ENCODE data around the gene ZNF641.
"Not testable (repeated sequence)": the region's sequence is repeated elsewhere in the genome, so short reads cannot be mapped to it uniquely, and the experiment has no call there.

The ZNF641 gene

DNA sequence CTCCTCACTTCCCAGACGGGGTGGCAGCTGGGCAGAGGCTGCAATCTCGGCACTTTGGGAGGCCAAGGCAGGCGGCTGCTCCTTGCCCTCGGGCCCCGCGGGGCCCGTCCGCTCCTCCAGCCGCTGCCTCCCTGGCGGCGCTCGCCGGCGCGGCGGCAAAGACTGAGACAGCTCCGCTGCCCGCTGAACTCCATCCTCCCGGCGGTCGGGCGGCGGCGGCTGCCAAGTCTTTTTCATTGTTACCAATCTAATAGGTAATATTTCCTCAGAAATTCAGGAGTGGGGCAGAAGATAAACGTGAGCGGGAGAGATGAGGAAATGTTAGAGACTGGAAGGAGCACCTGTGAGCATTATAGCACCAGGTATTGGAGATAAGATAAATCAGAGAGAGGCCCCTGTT, 17.0 kb downstream of the ZNF641 start:
- not testable (repeated sequence) for DNase-seq

DNA sequence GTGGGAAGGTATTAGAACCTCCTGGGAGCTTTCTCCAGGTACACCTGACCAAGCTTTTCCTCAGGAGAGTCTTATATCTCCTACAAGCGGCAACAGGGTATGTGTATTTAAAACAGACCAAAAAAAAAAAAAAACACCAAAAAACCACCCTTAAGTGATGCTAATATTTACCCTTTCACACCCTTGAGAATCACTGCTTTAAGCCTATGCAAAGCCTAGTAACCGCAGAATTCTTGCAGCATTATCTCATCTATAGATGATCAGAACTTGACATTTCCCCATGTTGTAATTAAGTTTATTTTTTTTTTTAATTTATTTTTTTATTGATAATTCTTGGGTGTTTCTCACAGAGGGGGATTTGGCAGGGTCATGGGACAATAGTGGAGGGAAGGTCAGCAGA, 19.3 kb downstream of the ZNF641 start:
- no peak for DNase-seq

DNA sequence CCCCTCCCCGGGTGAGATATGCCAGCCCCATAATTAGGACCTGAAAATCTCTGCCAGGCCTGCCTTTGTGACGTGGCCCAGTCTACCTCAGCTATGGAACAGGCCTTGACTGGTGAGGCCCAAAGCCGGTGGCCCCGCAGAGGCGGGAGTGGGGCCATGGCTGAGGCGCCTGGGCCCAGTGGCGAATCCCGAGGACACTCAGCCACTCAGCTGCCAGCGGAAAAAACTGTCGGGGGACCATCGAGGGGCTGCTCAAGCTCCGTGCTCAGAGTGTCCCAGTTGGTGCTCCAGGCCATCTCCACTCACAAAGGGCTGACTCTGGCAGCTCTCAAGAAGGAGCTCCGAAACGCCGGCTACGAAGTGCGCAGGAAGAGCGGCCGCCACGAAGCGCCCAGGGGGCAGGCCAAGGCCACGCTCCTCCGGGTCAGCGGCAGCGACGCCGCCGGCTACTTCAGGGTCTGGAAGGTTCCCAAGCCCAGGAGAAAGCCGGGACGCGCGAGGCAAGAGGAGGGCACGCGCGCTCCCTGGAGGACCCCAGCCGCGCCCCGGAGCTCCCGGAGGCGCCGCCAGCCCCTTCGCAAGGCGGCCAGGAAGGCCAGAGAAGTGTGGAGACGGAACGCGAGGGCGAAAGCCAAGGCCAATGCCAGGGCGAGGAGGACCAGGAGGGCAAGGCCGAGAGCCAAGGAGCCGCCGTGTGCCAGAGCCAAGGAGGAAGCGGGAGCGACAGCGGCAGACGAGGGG, 21.4 kb downstream of the ZNF641 start:
- no peak for DNase-seq

DNA sequence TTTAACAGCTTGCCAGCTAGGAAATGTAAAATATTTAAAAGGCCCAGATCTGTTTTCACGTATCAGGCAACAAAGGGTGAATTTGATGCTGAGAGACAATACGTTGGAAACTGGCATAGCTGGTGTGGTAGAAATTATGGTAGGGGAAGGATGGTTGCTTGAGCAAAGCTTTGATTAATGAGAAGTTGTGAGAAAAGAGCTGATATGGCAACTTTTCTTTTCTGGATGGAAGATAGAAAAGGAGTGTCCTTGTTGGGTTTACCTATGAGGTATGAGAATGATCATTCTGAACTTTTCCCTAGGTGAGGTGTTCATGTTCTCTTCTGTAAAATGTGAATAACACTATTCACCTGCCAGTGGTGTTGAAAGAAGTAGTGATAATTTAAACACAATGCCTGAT, 34.2 kb downstream of the ZNF641 start:
- DNase-seq, result no peak

DNA sequence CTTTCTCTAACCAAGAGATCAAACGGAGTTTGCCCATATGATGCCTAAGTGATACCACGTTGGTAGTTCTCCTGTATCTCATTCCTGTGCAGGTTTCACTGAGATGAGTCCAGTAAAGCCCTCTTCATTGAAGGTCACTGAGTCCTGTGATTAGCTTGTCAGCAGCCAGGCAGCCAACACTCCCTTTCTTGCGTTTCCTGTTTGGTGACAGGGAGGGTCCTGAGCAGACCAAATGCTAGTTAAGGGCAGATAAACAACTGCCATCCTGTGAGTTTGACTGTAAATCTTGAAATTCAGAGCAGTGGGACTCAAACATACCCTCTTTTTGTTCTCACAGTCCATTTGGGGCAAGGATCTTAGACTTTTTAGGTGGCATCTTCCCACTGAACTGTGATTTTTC, 39.4 kb downstream of the ZNF641 start:
- DNase-seq, result no peak

DNA sequence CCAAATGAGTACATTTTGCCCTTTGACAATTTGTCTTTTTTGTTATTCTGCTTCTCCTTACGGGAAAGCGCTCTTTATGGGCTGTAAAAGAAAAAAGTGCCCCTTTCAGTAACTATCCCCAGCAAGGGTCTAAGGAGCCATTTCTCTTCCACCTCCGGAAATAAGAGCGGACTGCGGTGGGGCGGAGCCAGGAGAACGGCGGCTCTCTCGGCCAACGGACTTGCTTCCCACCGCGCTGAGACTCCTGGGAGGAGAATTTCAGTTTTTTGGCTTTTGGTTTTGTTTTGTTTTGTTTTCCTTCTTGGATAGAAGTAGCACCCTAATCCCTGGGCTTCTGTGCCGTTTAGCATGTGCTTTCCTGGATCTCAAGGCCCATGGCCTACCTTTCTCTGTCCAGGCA, 43.5 kb downstream of the ZNF641 start:
- no peak for DNase-seq

DNA sequence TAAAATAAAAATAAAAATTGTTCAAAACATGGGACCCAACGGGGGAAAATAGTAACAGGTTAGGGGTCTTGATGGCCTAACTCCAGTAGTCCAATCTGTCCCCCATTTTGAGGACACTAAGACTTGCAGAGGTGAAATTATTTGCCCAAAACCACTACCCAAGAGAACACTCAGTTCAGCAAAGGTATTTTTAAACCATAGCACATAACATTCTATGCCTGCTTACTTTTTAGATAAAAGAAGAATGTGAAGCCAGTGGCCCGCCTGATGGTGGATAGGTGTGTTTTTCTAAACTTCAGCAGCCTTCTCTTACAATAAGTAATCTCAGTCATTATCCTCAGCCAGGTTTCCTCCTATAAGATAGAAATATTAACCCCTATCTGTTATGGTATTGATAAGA, 45.5 kb downstream of the ZNF641 start:
- DNase-seq, result no peak

DNA sequence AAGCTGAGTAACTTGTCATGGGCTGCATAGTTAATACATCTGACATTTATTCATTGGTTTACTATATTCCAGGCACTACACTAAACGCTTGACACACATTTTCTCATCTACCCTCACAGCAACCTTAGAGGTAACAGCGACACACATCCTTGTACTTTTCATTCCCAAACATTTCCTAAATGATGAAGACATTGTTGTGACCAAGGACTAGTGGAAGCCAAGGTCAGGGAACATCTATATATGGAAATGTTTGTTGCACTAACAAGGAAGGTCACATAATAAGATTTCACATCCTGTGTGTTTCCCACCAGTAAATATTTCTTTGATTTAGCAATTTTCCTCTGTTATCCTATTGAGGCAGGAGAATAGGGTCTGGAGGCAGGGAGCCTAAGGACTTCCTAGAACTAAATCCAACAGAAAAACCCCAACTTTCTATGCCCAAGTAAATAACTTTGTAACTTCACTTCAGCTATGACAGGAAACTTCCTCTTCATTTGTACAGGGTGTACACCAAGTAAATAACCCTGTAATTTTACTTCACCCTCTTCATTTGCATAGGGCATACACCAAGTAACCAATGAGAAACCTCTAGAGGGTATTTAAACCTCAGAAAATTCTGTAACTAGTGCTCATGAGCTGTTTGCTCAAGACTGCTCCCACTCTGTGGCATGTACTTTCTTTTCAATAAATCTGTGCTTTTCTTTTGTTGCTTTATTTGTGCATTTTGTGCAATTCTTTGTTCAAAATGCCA, 48.4 kb downstream of the ZNF641 start:
- DNase-seq, result no peak

DNA sequence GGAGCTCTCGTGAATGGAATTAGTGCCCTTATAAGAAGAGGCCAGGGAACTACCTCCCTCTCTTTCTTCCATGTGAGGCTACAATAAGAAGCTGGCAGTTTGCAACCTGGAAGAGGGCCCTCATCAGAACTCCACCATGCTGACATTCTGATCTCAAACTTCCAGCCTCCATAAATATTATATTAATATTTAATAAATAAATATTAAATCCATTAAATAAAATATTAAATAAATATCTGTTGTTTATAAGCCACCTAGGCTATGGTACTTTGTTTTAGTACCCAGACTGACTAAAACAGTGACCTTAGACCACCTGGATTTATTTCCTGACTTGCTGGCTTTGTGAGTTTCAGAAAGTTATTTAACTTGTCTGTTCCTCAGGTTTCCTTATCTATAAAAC, 49.9 kb downstream of the ZNF641 start:
- no peak for DNase-seq

DNA sequence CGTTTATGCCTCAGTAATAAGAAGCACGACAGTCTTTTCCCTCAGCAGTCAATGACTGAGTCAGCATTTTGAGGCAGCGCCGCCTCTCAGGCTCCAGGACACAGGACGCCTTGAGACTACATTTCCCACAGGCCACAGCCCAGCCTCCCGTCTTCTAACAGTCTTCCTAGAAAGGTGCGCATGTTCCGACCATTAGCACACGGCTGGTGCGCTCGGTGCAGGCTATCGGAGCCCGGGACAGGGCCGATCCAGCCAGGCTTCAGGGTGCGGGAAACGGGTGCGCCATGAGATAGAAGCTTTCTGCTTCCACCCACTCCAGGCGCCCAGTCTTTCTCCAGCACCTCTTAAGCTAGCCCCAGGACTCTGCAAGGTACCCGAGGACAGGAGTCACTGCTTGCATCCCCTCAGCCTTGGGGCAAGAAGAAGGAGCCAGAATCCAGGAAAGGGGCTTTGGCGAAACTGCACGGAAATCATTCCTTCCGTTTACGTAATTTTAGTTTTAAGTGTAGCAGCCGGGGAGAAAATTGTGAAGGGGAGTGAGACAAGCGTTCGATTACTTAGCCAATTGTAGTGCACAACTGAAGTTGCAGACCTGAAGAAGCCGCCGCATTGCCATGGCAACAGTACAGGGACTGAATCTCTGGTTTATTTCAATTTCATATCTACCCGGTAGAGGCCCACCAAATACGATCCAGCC, 54.0 kb downstream of the ZNF641 start:
- peak; percentile 79 for DNase-seq

DNA sequence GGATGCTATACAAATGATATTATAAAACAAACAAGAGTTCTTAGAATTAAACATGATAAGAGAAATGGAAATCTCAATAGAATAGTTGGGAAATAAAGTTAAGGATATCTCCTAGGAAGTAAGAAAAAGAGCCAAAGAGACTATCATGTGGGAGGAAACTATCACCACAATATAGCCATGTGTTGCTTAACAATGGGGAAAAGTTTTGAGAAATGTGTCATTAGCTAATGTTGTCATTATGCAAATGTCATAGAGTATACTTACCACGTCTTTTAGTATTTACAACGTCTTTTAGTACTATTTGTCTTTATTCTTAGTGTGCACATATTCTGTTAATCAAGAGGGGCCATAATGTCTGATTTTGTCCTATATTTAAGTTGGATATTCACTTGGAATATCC, 58.7 kb downstream of the ZNF641 start:
- DNase-seq, result no peak

DNA sequence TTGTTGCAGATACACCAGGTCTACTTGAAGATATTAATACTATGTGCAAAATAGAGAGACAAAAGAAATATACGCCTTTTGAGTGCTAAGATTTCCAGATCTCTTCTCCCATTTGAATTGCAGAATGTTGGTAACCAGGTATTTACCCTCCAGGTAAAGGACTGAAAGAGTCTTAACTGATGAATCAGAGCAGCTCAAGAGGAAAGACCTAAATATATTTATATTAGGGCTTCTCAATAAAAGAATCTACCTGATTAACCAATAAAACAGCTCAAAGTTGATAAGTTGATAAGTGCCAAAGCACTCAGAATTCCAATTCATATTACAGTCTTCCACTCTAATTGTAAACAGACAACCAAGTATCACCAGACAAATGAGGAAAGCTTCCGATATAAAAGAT, 59.2 kb downstream of the ZNF641 start:
- DNase-seq, result no peak

DNA sequence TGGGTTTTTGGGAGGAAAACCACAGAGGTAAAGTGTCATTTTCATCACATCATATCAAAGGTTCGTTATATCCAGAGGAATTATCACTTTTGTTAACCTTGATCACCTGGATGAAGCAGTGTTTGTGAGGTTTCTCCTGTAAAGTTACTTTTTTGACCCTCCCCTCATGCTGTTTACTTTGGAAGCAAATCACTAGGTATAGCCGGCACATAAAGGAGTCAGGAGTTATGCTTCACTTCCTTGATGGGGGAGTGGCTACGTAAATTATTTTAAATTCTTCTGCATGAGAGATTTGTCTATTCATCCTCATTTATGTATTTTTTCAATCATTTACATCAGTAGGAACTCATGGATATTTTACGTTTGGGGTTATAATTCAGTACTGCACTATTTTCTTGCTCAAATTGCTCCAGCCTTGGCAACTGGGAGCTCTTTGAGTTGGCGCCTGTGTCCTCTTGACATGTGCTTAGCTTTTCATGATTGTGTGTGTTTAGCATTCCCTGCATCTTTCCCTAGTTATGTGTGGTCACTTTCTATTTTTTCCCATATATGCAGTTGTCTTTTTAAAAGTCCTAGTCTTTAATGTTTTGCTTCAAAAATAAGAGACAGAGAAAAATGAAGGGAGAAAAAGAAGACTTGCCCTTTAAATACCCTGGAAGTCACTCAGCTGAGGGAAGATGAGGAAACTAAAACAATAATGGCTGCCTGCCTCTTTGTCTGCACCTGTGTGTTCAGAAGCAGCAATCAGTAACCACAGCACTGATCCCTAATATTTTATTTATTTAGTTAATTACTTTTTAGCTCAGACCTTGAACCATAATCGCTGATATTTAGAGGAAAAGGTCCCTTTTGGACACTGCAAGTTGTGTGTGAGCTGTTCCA, 62.1 kb downstream of the ZNF641 start:
- no peak for DNase-seq

Data from kidney glomerular epithelial cell (primary cell).